ENCODE results near the gene ARHGAP23.
A peak's percentile ranks its signal among the peaks of the same experiment; 100 is the strongest.

The ARHGAP23 gene, protein sequence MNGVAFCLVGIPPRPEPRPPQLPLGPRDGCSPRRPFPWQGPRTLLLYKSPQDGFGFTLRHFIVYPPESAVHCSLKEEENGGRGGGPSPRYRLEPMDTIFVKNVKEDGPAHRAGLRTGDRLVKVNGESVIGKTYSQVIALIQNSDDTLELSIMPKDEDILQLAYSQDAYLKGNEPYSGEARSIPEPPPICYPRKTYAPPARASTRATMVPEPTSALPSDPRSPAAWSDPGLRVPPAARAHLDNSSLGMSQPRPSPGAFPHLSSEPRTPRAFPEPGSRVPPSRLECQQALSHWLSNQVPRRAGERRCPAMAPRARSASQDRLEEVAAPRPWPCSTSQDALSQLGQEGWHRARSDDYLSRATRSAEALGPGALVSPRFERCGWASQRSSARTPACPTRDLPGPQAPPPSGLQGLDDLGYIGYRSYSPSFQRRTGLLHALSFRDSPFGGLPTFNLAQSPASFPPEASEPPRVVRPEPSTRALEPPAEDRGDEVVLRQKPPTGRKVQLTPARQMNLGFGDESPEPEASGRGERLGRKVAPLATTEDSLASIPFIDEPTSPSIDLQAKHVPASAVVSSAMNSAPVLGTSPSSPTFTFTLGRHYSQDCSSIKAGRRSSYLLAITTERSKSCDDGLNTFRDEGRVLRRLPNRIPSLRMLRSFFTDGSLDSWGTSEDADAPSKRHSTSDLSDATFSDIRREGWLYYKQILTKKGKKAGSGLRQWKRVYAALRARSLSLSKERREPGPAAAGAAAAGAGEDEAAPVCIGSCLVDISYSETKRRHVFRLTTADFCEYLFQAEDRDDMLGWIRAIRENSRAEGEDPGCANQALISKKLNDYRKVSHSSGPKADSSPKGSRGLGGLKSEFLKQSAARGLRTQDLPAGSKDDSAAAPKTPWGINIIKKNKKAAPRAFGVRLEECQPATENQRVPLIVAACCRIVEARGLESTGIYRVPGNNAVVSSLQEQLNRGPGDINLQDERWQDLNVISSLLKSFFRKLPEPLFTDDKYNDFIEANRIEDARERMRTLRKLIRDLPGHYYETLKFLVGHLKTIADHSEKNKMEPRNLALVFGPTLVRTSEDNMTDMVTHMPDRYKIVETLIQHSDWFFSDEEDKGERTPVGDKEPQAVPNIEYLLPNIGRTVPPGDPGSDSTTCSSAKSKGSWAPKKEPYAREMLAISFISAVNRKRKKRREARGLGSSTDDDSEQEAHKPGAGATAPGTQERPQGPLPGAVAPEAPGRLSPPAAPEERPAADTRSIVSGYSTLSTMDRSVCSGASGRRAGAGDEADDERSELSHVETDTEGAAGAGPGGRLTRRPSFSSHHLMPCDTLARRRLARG (N-terminal part only)

DNA sequence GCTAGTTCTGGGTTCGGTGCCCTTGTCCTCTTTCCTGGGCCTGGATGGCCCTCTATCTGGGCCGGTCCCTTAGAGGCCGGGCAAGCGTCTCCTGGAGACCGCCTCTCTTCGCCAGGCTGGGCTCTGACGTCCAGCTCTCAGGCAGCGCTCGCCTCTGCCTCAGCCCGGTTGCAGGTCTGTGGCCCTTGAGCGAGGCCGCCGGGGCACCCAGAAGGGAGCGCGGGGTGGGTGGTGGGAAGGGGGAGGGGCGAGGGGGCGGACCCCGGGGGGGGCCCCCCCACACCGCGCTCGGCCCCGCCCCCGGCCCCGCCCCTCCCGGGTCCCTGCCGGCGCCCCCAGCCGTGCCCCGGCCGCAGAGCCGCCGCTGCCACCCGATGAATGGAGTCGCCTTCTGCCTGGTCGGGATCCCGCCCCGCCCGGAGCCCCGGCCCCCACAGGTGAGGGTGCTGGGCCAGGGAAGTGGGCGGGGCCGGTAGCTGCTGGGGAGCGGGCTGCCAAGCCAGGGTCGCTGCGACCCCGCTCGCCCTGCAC, at the start of gene ARHGAP23:
ARHGAP23 (plus strand) TSS at position 353 of the 531 bp plus-strand sequence; CDS start at position 375, 22 bp downstream.
- DNase-seq (ENCODE audit: low read depth) = no peak

DNA sequence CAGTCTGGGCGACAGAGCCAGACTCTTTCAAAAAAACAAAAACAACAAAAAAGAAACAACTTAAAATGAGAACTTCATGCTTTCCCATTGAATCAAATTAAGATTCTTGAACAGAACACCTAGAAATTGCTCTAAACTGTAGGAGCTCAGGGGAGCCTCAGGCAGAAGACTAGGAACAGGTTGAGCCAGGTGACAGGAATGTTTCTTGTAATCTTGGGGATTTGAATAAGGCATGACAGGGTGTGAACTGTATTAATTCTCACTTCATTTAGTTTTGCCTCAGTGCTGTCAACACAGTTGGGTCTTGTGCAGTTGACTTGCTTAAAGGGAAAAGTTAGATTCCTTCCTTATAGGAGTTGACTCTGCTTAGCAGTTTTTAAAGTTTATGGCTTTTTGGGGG, 48.8 kb upstream of the ARHGAP23 start:
- DNase-seq (ENCODE audit: low read depth) = no peak

DNA sequence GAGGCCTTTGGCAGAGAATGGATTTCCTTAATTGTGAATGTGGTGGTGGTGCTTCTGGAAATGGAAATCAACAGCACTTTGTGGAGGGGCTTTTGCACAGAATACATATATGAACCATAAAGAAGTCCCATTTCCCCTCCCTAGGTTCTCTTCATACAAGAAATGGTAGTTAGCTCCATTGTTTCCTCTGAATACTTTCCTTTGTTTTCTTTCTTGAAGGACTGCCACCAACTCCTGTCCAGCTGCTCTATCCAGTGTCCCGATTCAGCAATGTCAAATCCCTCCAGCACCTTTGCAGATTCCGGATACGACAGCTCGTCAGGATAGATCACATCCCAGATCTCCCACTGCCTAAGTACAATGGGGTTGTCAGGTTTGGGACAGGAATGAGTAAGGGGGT, 33.2 kb upstream of the ARHGAP23 start:
- DNase-seq (ENCODE audit: low read depth) = no peak

DNA sequence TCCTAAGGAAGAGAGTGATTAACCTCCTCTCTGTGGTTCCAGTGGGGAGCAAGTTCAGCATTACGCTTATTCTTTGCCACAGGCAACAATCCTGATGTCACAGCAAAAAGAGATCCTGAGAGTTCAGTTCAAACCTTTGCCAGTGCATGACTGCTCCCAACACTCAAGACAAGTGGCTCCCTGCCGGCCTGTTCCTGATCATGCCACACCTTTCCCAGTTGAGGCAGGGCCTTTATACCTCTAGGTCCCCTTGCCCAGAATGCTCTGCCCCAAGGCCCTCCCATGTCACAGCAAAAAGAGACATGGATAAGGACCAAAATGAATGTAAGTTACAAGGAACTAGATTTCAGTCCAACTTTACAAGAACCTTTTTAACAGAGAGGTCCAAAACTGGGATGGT, 31.0 kb upstream of the ARHGAP23 start:
- no peak for DNase-seq (ENCODE audit: low read depth)

DNA sequence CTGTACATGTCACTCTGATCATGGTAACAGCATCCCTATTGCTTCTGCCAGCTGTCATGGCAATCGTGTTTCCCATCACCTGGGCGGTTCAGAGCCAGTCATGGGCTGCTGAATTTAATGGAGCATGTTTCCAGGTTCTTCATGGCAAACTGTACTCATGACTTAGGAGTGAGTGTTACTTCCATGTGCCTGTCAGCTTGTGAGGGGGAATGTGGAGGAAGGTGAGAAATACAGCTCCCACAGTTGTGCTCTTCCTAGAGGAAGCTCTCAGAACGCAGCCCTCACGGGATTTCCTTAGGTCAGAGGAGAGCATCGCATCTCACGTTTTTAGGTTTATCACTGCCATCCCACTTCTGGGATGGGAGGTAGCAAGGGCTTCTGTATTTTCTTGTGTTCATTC, 28.0 kb upstream of the ARHGAP23 start:
- DNase-seq (ENCODE audit: low read depth) = no peak

DNA sequence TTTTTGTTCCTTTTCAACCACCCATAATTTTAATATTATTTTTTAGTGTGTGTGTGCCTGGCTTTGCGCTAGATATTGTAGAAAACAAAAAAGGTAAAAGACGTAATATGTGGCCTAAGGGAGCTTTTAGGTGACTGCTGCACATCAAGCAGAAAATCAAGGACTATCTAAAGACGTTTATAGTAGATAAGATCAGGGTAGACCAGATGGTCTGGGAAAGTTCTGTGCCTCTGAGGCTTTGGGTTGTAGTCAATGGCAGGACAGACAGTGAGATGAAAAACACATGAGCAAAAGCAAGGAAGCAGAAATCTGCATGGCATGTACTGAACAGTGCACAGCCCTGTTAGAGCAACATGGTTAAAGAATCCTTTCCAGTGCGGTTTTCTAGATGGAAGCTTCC, 26.8 kb upstream of the ARHGAP23 start:
- DNase-seq (ENCODE audit: low read depth) = no peak

DNA sequence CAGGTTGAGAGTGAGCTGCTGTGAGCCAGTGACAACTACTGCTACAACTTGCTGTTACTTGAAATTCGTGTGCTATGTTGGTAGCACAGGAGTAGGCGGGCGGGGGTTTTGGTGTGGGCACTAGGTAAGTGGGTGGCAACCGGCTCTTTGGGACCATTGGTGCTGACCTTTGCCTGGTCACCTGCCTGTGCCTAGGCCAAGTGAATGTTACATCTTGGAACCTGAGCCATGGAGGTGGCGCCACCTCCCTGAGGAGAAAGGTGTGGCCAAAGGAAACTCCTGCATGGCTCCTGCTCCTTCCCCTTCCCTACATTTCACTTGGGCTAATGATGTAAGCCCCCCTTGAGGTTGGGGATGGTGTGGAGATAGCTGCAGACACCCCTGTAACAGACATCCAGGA, 25.4 kb upstream of the ARHGAP23 start:
- DNase-seq (ENCODE audit: low read depth) = no peak

DNA sequence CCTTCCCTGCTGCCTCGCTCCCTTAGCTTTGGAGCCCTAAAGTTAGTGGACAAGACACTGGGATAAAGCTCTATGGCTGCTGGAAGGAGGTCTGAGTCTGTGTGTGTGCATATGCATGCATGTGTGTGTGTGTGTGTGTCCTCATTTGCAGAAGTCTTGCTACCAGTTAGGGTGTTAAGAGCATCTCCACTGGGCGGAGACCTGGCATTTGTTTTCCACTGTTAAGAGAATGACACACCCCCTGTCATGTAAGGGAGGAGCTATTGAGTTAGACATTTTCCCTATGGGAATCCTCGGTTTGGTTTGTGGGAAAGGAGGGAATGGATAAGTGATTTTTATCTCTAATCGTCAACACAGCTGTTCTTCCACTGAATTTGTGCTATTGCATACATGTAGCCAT, 24.8 kb upstream of the ARHGAP23 start:
- peak; percentile 47 for DNase-seq (ENCODE audit: low read depth)

DNA sequence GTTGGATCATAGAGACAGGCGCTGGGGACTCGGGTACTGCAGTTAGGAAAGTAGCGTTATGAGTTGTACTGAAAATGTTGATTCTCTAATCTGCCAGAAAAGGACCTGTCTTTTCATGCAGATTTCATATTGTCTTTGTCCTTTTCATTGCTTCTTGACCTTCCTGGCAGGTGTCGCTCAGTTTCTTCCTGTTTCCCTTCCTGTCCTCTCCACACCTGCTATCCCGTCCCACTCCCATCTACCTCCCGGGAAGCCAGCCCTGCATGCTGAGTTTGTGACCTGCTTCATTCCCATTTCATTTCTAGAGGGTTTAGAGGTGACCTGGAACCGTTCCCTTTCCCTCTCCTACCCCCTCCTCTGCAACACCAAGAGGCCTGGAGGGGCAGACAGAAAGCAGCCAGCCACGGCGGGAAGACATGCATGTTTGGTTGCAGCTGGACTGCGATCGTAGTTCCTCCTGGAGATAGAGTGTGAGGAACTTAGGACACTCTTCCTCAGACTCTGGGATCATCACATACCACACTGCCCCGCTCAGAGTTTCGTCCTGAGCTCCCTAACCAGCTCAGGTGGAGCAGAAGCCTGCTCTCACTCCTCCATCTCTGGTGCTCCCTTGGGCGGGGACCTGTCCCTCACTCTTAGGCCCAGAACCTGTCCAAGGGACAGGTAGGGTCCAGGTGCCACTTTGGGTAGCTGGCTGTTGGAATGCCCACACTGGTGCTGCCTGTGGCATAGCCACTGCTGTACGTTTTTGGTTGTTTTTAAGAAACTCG, 23.9 kb upstream of the ARHGAP23 start:
- no peak for DNase-seq (ENCODE audit: low read depth)

DNA sequence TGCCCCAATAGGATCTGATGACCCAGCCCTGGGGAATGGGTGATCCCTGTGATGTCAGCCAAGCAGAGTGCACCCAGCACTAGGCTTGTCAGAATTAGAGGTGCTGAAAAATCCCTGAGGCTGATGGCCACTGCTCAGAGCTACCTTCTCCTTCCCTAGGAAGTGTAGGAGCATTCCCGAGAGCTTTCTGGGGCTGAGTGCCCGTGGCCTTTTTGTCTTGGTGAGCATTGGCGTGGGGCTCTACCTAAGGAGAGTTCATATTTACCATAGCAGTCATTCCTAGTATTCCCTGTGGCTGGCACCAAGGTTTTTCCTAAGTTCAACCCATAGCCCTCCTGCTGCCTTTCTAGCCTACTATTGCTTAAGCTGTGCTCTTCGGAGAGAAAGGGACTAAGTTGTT, 22.6 kb upstream of the ARHGAP23 start:
- no peak for DNase-seq (ENCODE audit: low read depth)

DNA sequence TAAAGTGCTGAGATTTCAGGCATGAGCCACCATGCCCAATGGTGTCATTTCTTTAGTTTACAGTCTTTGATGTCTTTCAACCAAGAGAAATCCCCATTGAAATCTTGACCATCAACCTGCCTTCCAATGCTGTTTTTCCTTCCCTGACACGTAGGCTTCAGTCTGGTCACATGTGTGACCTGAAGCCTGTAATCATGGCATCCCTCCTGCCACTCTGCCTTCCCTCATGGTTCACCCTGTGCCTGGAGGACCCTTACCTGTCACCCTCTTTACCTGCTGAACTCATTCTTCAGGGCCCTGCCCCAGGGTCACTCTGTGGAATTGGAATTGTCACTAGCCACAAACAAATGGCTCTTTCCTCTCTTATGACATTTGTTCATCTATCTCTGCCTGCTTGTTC, 18.1 kb upstream of the ARHGAP23 start:
- DNase-seq (ENCODE audit: low read depth) = no peak

DNA sequence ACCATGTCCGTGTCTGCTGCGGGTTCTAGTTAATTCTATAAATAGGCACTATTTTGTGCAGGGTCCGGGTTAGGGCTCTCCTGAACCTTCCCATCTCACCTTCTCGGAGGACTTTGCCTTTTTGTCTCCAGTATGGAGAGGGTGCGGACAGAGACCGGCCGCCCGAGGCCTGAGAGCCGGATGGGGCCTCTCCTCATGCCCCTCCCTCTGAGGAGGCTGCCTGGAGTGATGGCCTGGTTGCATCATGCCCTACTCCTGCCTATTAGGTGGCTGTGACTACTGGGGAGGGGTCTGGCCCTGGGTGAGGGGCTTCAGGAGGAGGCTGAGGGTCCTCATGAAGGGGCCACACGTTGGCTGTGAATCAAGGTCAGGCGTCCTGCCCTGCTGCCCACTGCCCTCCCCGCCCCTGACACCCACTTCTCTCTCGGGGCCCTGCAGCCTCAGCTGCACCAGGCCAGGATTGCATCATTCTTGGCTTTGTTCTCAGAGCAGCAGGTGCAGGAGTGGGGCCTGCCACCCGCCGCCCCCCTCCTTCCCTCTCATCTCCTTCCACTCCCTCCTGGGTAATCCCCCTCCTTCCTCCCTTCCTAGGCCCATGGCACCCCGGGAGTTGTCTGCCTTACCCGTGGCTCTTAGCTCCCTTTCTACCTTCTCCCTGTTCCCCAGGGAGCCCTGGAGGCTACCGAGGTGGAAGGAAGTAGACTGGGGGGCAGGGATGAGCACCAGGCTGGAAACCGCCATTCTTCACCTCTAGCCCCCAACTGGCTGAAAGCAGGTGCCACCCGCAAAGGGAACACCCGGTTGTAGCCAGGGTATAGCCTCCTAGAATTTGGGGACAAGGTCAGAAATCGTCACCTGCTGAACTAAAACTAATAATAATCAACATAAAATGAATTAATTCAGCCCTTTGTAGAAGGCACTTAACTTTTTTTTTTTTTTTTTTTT, 12.7 kb upstream of the ARHGAP23 start:
- no peak for DNase-seq (ENCODE audit: low read depth)

DNA sequence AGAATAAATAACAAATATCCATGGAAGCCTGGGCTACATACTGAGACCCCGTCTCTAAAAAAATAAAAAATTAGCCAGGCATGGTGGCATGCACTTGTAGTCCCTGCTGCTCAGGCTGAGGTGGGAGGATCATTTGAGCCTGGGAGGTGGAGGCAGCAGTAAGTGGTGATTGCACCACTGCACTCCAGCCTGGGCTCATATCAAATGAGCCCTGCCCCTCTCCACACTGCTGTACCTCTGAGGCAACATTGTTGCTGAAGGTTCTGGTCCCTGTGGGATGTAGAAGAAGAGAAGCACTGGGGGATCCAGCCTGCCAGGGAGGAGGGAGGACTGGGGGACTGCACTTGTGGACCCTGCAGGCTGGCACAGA, 11.4 kb upstream of the ARHGAP23 start:
- DNase-seq (ENCODE audit: low read depth) = no peak

DNA sequence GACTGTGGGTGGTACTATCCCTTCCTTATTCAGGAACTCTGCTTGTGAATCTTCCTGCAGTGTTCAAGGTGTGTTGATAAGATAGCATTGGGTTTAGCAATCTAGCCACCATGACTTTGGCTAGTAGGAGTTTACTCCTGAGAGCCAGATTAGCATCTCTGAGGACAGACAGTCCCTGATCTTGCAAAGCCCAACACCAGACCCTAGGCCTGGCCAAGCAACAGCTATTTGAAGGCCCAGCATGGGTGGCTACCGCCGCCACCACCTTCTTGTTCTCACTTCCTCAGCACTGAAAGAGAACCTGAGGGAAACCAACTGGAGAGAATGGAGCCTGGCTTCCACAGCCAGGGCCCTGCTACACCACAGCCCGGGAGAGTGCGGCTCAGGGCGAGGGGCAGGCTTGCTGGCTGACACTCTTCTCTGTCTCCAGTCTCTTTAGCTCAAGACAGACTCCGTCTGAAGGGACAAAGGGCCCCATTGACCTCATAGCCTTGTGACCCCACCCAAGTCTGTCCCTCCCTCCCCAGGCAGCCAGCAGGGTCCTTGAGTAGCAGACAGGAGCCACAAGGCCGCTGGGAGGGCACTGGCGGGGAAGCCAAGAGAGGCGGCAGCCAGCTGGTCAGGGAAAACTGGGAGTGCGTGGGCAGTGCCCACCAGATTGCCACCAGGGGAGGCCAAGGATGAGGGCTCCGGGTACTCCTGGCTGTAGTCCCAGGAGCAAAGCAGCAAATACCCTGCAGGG, 10.9 kb upstream of the ARHGAP23 start:
- no peak for DNase-seq (ENCODE audit: low read depth)

DNA sequence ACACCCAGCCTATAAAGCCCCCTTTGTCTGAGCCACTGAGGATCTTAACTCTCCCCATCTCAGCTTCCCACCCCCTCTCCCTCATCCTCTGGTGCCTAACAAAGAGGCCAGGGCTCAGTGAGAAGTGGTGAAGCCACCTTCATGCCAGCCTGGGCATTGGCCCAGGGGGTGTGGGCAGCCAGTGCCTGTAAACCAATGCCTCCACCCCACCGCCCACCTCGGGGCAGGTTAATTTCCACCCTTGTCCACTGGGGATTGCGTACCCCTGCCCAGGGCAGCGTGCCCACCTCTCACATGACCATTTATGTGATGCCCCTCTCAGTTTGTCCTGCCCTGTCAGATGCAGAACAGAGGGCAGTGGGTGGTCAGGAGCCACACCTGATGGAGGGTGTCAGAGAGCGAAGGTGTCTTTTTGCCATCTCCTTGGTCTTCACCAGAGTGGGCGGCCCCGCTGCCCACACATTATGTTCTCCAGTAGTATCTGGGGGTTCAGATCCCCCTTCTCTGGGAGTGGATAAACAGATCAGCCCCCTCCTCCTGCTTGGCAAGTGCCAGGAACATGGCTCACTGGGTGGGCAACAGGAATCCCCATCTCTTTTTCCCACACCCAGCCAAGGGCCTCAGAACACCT, 10.1 kb upstream of the ARHGAP23 start:
- no peak for DNase-seq (ENCODE audit: low read depth)

DNA sequence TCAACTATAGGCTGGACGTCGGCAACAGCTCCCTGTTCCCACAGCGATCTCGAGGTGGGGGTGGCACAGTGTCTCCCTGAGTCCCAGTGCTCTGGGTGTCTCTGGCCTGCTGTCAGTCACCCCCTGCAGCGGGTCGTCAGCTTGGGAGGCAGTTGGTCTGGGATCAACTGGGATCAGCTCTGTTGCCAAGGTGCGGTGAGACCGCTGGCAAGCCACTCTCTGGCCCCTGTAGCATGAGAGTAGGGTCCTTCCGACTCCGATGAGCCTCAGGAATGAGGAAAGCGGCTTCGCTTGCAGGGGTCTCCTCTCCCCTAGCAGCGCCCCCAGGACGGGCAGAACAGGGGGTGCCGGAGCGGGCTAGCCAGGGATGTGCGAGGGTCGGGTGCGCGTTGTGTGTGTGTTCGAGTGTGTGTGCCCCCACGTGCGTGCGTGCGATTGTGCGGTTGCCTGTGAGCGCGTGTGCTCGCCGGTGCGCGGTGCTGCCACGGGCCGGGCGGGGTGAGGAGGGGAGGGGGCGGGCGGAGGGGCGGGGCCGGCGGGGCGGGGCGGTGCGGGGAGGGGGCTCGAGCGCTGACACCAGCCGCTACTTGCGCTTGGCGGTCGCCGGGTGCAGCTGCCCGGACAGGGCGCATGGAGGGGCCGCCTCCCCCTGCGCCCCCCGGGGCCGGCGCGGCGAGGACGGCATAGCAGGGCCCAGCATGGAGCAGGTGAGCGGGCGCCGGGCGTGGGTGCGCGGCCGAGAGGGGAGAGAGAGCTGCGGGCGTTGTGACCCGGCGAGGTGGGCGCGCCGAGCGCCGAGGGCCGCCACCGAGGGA, 9.4 kb upstream of the ARHGAP23 start:
- no peak for DNase-seq (ENCODE audit: low read depth)

DNA sequence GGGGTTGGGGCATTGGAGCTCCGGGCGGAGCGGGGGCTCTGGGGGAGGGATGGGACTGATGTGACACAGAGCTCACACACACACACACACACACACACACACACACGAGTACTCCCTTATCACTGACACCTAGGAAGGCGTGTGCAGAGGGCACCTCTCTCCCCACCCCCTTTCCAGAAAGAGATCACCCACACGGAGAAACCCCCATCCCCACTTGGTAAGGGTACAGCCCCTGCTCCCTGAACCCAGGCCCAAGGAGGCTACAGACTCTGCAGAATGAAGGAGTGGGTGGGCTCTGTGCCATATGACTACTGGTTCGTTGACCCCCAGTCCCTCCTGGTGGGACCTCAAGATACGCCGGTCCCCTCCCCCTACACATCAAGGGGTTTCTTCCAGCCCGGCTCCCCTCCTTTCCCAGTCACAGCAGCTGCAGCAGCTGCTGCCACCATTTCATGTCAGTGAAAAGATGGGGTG, 8.7 kb upstream of the ARHGAP23 start:
- DNase-seq (ENCODE audit: low read depth) = no peak

DNA sequence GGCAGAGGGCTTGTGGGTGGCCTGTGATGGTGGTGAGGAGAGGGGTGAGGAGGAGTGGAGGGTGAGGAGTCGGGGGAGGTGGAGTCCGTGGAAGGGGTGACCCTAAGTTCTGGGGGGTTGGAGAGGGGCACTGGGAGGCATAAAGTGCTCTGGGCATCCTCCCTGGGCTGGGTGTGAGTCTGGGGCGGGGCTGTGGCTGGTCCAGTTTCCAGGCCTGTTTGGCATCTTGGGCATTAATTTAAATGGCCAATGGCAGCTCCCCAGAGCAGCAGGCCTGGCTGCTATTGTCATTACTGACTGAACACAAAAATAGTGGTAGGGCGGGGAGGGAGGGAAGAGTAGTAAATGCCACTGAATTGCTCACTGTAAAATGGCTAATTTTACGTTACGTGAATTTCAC, 7.7 kb upstream of the ARHGAP23 start:
- DNase-seq (ENCODE audit: low read depth) = no peak

Measured in stromal cell of bone marrow (primary cell).